ENCODE measurements around the gene MUSK.
A peak's percentile ranks its signal among the peaks of the same experiment; 100 is the strongest.

Gene MUSK

DNA sequence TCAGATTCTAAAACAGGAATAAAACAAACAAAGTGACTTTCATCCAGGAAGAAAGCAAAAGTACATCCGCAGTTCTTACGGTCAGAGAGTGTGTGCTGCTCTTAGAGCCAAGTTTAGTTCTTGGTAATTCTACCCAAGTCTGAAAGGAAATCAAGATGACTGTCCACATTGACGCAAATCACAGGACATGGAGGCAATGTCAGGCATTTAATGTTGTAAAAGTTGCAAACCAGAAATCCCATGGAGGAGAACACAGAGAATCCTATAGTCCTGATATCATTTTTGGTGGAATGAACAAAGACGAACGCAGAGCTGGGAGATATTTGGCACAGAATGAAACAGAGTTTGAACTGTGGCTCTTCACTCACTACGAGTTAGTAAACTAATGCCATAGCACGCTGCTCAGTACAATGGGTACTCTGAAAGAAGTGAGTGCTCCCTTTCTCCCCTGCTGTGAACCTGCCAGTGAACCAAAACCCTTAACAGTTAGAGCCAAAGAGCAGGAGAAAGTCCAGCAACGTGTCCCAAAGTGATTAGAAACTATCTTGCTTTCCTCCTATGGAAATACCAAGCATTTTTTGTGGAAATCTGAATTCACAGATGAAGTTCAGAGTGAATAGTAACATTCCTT is 74.3 kb downstream of the MUSK start:
- Histone ChIP-seq H3K36me3 (ENCODE audit: control insufficient read depth, insufficient read depth, low read length) (no peaks in the 10 kb centered on the region), H3K9me3 (ENCODE audit: control insufficient read depth, insufficient read depth, low read length) (no peaks in the 10 kb centered on the region; the same call in 1 of the 2 replicates), H3K4me1 (ENCODE audit: control insufficient read depth, insufficient read depth, low read length) (no peaks in the 10 kb centered on the region), H3K27ac (ENCODE audit: low read length) (no peak overlapping the region), H3K27me3 (ENCODE audit: control insufficient read depth, insufficient read depth, low read length) (no peaks in the 10 kb centered on the region), H3K4me3 (ENCODE audit: low read length) (no peak overlapping the region)
- peak; percentile 11 for DNase-seq (ENCODE audit: low read depth, low spot score)
- no CpG with 5 or more reads among the region's 8 CpGs for WGBS (ENCODE audit: insufficient coverage, insufficient read length)

DNA sequence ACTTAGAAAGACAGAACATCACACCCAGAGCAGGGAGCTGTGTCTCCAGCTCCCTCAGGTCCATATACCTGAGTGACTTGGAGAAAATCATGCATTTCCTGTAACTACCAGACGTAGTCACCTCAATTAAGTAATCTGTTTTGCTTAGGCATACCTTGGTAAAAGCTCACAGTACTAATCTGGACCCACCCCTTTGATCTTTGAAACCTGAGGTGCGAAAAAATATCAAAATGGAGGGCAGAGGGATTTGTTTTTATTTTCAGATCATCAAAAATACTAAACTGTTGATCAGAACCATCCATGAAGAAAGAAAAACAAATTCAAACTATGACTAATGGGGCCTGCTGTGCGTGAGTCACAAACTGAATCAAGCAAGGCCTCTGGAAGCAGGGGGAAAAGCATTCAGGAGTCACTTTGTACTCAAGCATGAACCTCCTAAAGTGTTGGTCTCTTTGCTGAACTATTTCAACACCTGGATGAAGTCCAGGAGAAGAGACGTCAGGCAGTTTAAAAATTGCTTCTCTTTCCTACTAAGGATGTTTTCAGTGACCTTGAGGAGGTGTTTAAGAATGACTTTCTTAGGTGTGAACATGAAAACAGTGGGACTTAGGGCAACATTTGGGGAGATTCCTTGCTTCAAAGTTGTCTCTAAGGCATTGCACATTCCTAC is 76.3 kb downstream of the MUSK start:
- Histone ChIP-seq H3K36me3 (ENCODE audit: control insufficient read depth, insufficient read depth, low read length) (no peaks in the 10 kb centered on the region), H3K27me3 (ENCODE audit: control insufficient read depth, insufficient read depth, low read length) (no peaks in the 10 kb centered on the region), H3K27ac (ENCODE audit: low read length) (no peak overlapping the region), H3K4me3 (ENCODE audit: low read length) (no peak overlapping the region), H3K9me3 (ENCODE audit: control insufficient read depth, insufficient read depth, low read length) (no peaks in the 10 kb centered on the region), H3K4me1 (ENCODE audit: control insufficient read depth, insufficient read depth, low read length) (no peaks in the 10 kb centered on the region)
- no peak for DNase-seq (ENCODE audit: low read depth, low spot score)
- no CpG with 5 or more reads among the region's 4 CpGs for WGBS (ENCODE audit: insufficient coverage, insufficient read length)

DNA sequence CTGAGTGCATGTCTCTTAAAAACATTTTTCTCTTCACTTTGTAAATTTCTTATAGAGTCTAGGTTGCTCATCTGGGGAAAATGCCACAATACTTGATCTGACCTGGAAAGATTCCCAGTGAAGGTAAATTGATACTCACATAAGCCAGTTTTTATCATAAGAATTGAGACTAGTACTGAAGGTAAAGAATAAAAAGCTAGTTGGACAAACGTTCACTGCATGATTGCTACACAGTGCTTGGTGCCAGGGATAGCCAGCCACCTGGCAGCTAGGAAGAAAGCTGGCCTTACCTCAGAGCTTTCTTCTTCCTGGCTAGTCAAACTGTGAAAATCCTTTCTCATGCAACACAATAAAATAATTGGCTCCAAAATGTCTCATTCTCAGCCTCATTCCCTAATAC is 77.1 kb downstream of the MUSK start:
- no CpG with 5 or more reads among the region's 1 CpG for WGBS (ENCODE audit: insufficient coverage, insufficient read length)
- Histone ChIP-seq H3K36me3 (ENCODE audit: control insufficient read depth, insufficient read depth, low read length) (no peaks in the 10 kb centered on the region), H3K4me3 (ENCODE audit: low read length) (no peak overlapping the region), H3K9me3 (ENCODE audit: control insufficient read depth, insufficient read depth, low read length) (no peaks in the 10 kb centered on the region), H3K27me3 (ENCODE audit: control insufficient read depth, insufficient read depth, low read length) (no peaks in the 10 kb centered on the region), H3K27ac (ENCODE audit: low read length) (no peak overlapping the region), H3K4me1 (ENCODE audit: control insufficient read depth, insufficient read depth, low read length) (no peaks in the 10 kb centered on the region)
- no peak for DNase-seq (ENCODE audit: low read depth, low spot score)

DNA sequence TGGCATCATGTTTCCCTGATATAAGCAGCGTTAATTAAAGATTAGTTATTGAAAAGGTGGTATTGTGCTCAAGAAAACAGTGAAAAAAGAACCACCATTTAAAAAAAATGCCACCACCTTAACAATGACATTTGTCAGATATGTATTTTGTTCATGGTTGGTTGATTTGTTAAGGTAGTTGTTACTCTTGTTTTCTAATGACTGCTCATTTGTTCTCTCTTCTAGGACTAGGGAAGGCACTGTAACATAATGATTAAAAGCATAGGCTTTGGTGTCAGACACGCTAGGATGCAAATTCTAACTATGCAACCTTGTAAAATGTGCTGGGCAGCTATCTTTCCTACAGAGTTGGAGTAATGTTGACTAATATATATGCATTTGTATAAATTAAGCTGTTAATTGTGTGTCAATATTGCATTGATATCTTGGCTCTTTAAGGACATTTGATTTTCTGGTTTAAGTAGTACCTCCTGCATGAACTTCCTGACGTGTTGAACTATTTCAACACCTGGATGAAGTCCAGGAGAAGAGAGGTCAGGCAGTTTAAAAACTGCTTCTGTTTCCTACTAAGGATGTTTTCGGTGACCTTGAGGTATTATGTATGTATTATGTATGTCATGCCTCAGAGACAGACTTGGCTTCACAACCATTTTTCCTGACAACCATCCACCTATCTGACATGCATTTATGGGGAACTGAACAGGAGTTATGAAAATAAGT is 77.8 kb downstream of the MUSK start:
- H3K36me3 ChIP-seq (ENCODE audit: control insufficient read depth, insufficient read depth, low read length) = no peaks in the 10 kb centered on the region
- no peaks in the 10 kb centered on the region for H3K27me3 ChIP-seq (ENCODE audit: control insufficient read depth, insufficient read depth, low read length)
- no peak for DNase-seq (ENCODE audit: low read depth, low spot score)
- H3K9me3 ChIP-seq (ENCODE audit: control insufficient read depth, insufficient read depth, low read length) = no peaks in the 10 kb centered on the region
- WGBS (ENCODE audit: insufficient coverage, insufficient read length) = no CpG with 5 or more reads among the region's 4 CpGs
- H3K27ac ChIP-seq (ENCODE audit: low read length) = no peak overlapping the region
- no peaks in the 10 kb centered on the region; the same call in 1 of the 2 replicates for H3K4me1 ChIP-seq (ENCODE audit: control insufficient read depth, insufficient read depth, low read length)
- H3K4me3 ChIP-seq (ENCODE audit: low read length) = no peak overlapping the region

DNA sequence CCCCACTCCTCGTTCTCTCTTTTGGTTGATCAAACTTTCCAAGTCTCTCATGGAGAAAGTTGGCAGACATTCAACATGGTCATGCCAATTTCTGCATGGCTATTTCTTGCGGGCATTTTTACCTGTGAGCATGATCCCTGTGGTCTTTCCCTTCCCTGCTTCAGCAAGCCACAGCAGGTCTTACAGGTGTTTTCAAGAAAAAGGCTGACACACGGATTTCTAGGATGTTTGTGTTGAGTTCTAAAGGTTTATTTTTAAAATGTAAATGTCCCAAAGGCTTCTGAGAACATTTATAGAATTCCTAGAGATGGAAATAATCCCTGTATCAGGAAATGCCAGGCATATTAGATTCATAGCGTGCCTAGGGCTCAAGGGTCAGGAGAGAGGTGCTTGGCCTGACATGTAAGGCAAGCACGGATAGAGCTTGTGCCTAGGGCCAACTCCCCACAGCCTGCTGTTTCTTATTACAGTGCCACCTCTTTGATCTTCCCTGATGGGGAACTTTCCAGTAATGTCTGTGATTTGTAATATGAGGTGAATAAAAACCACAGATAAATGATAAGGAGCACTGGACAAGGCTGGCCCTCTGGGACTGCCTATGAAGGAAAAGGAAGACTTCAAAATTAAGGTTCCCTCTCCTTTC is 79.8 kb downstream of the MUSK start:
- WGBS (ENCODE audit: insufficient coverage, insufficient read length) = 78% methylated on average over 1 of the region's 5 CpGs
- H3K27me3 ChIP-seq (ENCODE audit: control insufficient read depth, insufficient read depth, low read length) = no peaks in the 10 kb centered on the region
- no peaks in the 10 kb centered on the region; the same call in 1 of the 2 replicates for H3K4me1 ChIP-seq (ENCODE audit: control insufficient read depth, insufficient read depth, low read length)
- DNase-seq (ENCODE audit: low read depth, low spot score) = no peak
- no peaks in the 10 kb centered on the region for H3K9me3 ChIP-seq (ENCODE audit: control insufficient read depth, insufficient read depth, low read length)
- no peak overlapping the region for H3K27ac ChIP-seq (ENCODE audit: low read length)
- H3K36me3 ChIP-seq (ENCODE audit: control insufficient read depth, insufficient read depth, low read length) = no peaks in the 10 kb centered on the region
- H3K4me3 ChIP-seq (ENCODE audit: low read length) = no peak overlapping the region

DNA sequence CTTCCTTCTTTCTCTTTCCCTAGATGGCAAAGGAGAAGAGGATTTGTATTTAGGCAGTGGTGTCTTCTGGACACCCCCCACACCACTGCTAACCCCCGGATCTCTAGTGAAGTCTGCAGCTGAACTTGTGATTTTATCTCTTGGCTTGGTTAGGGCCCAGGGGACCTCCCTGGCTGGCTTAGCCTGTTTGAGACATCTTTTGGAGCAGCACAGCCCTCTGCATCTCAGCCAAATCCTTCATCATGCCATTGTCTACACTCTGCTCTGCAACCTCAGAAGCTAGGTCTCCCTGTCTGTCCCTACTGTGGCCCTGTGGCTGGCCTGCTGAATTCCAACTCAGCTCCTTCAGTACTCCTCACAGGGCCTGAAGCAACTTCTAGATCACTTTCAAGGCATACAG is 81.7 kb downstream of the MUSK start:
- Histone ChIP-seq H3K36me3 (ENCODE audit: control insufficient read depth, insufficient read depth, low read length) (no peaks in the 10 kb centered on the region), H3K4me3 (ENCODE audit: low read length) (no peak overlapping the region), H3K27ac (ENCODE audit: low read length) (no peak overlapping the region), H3K27me3 (ENCODE audit: control insufficient read depth, insufficient read depth, low read length) (no peaks in the 10 kb centered on the region), H3K9me3 (ENCODE audit: control insufficient read depth, insufficient read depth, low read length) (no peaks in the 10 kb centered on the region), H3K4me1 (ENCODE audit: control insufficient read depth, insufficient read depth, low read length) (no peaks in the 10 kb centered on the region; the same call in 1 of the 2 replicates)
- WGBS (ENCODE audit: insufficient coverage, insufficient read length) = no CpG with 5 or more reads among the region's 1 CpG
- no peak for DNase-seq (ENCODE audit: low read depth, low spot score)

DNA sequence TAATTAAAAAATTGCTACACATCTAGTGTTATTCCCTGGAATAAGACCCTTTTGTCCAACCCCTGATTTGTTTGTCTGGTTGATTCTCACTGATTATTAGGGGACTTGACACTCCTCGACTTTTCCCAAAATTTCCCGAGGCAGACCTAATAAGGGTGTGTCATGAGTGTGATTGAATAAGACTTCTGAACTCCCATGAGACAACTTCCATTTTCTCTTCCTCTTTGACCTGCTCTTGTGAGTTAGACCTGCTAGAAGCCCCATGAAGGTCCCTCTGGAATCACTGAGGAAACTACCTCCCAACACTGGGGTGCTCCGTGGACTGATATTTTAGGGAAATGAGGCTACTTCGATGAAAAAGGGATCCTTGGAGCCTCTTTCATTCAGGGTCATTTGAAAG is 83.4 kb downstream of the MUSK start:
- Histone ChIP-seq H3K36me3 (ENCODE audit: control insufficient read depth, insufficient read depth, low read length) (no peaks in the 10 kb centered on the region), H3K9me3 (ENCODE audit: control insufficient read depth, insufficient read depth, low read length) (no peaks in the 10 kb centered on the region), H3K27me3 (ENCODE audit: control insufficient read depth, insufficient read depth, low read length) (no peaks in the 10 kb centered on the region), H3K27ac (ENCODE audit: low read length) (no peak overlapping the region), H3K4me3 (ENCODE audit: low read length) (no peak overlapping the region), H3K4me1 (ENCODE audit: control insufficient read depth, insufficient read depth, low read length) (no peaks in the 10 kb centered on the region; the same call in 1 of the 2 replicates)
- WGBS (ENCODE audit: insufficient coverage, insufficient read length) = no CpG with 5 or more reads among the region's 4 CpGs
- DNase-seq (ENCODE audit: low read depth, low spot score) = no peak

DNA sequence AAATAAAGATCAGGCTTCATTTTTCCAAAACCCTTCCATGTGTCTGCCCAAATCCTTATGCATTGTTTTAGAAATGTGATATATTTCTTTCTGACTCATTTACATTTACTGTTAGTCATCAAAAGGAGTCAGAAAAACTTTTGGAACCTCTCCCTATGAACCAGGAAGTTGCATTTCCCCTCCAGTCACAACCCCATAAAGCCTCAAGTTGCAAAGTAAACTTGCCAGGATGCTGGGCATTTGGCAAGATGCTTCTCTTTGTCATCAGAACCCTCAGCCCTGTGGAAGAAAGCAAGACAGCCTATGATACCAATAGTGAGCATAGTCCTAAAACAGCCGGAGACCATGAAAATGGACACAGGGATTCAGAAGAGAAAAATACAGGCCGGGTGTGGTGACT is 84.2 kb downstream of the MUSK start:
- Histone ChIP-seq H3K27me3 (ENCODE audit: control insufficient read depth, insufficient read depth, low read length) (no peaks in the 10 kb centered on the region), H3K27ac (ENCODE audit: low read length) (no peak overlapping the region), H3K9me3 (ENCODE audit: control insufficient read depth, insufficient read depth, low read length) (no peaks in the 10 kb centered on the region), H3K4me1 (ENCODE audit: control insufficient read depth, insufficient read depth, low read length) (no peaks in the 10 kb centered on the region; the same call in 1 of the 2 replicates), H3K4me3 (ENCODE audit: low read length) (no peak overlapping the region), H3K36me3 (ENCODE audit: control insufficient read depth, insufficient read depth, low read length) (no peaks in the 10 kb centered on the region)
- WGBS (ENCODE audit: insufficient coverage, insufficient read length) = no CpG with 5 or more reads among the region's 2 CpGs
- no peak for DNase-seq (ENCODE audit: low read depth, low spot score)

DNA sequence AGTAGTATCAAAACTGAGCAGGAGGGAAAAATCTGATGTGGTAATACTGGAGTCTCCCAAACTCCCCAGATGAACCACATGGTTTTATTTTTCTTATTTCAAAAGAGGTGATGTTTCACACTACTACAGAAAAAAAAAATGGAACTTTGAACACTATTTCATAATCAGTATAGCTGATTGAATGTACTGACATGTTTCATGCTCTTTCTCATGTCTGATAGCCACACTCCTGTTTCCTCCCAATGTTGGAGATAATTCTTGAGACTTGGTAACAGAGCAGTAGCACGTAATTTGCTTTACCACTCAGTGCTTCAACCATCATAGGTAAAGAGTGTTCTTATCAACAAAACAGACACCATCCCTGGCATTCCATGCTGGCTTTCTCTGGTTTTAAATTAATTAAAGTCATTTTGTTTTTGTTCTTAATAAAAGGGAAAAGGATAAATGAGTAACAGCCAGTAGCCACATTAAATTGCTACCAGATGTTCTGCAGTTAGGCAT is 85.2 kb downstream of the MUSK start:
- WGBS (ENCODE audit: insufficient coverage, insufficient read length) = no CpG with 5 or more reads among the region's 1 CpG
- H3K36me3 ChIP-seq (ENCODE audit: control insufficient read depth, insufficient read depth, low read length) = no peaks in the 10 kb centered on the region
- no peak overlapping the region for H3K27ac ChIP-seq (ENCODE audit: low read length)
- no peaks in the 10 kb centered on the region; the same call in 1 of the 2 replicates for H3K4me1 ChIP-seq (ENCODE audit: control insufficient read depth, insufficient read depth, low read length)
- DNase-seq (ENCODE audit: low read depth, low spot score) = no peak
- H3K27me3 ChIP-seq (ENCODE audit: control insufficient read depth, insufficient read depth, low read length) = no peaks in the 10 kb centered on the region
- no peak overlapping the region for H3K4me3 ChIP-seq (ENCODE audit: low read length)
- no peaks in the 10 kb centered on the region for H3K9me3 ChIP-seq (ENCODE audit: control insufficient read depth, insufficient read depth, low read length)

DNA sequence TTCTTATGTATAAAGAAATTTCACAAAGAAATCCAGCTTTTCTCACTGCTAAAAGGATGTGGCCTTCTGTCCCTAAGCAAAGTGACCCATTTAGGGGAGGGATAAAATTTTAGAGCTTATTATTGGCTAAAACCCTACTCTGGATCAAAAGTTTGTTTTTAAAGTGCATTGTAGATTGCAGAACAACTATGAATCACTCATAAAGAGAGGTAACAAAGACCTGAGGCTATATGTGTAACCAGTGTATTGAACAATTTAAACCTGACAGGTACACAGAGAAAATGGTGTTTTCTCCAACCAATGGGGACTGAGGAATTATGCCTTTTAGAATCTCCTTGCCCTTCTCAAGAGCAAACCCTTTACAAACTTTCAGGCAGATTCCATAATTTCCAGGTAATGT is 86.6 kb downstream of the MUSK start:
- Histone ChIP-seq H3K27ac (ENCODE audit: low read length) (no peak overlapping the region), H3K9me3 (ENCODE audit: control insufficient read depth, insufficient read depth, low read length) (no peaks in the 10 kb centered on the region), H3K36me3 (ENCODE audit: control insufficient read depth, insufficient read depth, low read length) (no peaks in the 10 kb centered on the region), H3K27me3 (ENCODE audit: control insufficient read depth, insufficient read depth, low read length) (no peaks in the 10 kb centered on the region), H3K4me1 (ENCODE audit: control insufficient read depth, insufficient read depth, low read length) (no peaks in the 10 kb centered on the region; the same call in 1 of the 2 replicates), H3K4me3 (ENCODE audit: low read length) (no peak overlapping the region)
- no peak for DNase-seq (ENCODE audit: low read depth, low spot score)
